AML-193 (cell line): ENCODE measurements around the gene LRRC17.
"Not testable (repeated sequence)": the region's sequence is repeated elsewhere in the genome, so short reads cannot be mapped to it uniquely, and the experiment has no call there.

Source experiments
- DNase-seq, 2 experiments: peaks; one replicate each; lab custom pipeline; 2025; lab: John Stamatoyannopoulos, UW

LRRC17 gene

DNA sequence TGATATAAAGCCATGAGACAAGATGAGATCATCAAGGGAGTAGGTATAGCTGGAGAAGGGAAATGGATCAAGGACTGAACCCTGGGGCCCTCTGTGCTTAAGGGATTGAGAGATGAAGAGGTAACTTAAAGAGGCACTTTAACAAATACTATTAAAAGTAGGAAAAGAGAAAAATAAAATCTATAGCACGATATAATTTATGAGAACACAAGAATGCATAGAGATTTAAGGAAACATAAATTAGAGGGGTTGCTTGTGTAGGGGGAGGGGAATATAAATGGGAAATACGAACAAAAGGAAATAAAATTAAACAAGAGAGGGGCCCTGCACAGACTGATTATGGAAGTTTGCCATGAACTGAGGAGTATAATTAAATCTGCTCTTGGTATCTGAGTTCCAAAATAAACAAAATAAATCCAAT lies 15.6 kb upstream of the LRRC17 start:
- DNase-seq = no peak

DNA sequence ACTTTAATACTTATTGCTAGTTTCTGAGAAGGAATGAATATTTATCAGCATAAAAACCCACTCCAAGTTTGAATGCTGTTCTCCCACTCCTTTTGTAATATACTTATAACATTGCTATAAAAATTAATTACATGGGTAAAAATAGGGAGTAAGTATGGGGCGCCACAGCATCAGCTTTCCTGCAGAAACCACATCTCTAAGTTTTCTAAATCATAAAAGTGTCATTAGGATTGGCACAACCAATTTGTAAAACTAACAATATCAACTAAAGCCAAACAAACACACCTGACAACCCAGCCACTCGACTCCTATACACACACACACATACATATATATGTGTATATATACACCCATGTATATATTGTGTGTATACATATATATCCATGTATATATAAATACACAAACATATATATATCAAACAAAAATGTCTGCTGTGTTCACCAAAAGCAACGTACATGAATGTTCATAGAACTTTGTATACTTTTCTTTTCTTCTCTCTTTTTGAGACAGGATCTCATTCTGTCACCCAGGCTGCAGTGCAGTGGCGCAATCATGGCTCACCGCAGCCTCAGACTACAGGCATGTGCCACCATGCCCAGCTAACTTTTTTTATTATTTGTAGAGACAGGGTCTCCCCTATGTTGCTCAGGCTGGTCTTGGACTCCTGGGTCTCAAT lies 14.8 kb upstream of the LRRC17 start:
- peak; percentile 88 to 94 for DNase-seq

DNA sequence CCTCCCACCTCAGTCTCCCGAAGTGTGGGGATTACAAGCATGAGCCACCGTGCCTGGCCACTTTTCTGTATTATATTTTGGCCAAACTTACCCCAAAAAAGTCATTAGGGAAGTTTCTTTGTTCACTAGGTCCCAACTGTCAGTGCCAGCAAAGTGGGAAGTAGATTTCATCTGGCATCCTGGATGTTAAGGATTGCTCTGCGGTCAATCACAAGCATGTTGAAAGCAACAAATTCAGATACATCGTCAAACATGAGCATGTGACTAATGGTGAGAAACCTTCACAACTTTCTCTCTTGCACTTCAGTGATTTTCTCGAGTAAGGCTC lies 14.3 kb upstream of the LRRC17 start:
- peak; percentile 88 to 94 for DNase-seq

DNA sequence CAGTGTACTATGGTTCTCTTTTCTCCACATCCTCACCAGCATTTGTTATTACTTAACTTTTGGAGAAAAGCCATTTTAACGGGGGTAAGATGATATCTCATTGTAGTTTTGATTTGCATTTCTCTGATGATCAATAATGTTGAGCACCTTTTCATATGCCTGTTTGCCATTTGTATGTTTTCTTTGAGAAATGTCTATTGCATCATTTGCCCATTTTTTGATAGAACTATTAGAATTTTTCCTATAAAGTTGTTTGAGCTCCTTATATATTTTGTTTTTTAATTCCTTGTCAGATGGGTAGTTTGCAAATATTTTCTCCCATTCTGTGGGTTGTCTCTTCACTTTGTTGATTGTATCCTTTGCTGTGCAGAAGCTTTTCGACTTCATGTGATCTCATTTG lies 10.7 kb upstream of the LRRC17 start:
- not testable (repeated sequence) for DNase-seq

DNA sequence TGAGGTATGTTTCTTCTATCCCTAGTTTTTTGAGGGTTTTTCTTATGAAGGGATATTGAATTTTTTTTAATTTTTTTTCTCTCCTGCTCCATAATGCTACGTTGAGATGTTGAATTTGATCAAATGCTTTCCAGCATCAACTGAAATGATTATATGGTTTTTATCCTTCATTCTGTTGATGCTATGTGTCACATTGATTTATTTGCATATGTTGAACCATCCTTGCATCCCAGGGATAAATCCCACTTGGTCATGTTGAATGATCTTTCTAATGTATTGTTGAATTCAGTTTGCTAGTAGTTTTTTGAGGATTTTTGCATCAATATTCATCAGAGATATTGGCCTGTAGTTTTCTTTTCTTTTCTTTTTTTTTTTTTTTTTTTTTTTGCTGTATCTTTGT lies 9.2 kb upstream of the LRRC17 start:
- DNase-seq = not testable (repeated sequence)

DNA sequence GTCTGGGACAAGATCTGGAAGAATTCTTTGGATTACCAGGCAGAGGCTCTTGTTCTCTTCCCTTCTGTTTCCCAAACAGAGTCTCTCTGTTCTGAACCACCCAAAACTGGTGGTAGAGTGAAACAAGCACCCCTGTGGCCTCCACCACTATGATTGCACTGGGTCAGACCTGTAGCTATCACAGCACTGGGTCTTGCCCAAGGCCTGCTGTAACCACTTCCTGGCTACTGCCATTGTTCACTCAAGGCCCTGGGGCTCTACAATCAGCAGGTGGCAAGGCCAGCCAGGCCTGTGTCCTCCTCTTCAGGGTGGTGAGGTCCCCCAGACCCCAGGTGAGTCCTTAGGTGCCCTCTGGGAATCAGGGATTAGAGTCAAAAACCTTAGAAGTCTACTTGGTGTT lies 4.1 kb upstream of the LRRC17 start:
- peak; percentile 58 to 65 for DNase-seq

GRCh38 chr7:102913826-102914225 lies 1.0 kb downstream of the LRRC17 start:
- no peak for DNase-seq

DNA sequence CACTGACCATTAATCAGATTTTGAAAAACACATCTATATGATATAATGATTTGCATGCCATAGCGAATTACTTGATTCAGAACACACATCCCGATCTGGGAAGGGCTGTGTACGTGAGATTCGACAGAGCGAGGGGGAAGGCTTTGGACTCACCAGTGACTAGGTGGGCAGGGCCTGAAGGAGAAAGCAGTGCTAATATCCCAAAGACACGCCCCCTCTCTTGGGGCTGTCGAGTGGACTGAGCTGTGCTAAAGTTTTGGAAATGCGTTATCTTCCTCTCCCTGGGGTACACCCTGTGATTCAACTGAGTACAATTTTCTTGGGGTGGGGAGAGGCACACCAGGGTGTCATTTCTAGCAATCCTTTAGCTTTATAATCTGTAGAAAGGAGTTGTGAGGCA lies 1.8 kb downstream of the LRRC17 start:
- DNase-seq = no peak

DNA sequence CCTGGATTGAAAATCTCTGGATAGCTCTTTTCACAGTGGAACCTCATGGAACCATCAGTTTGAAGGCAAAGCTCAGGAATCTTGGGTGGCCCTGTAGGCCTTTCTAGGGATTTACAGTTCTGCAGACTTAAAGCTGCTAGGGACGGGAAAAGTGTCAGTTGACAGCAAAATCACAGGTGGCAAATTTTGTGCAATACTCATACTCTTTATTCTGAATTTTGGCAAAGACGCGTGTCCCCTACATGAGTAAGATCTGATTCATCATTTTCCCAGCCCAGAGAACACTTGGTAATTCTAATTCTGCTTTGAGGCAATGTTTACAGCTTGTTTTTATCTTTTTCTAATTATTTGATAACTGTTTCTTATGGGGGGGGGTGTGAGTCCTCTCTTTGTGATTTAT lies 3.6 kb downstream of the LRRC17 start:
- DNase-seq = no peak

DNA sequence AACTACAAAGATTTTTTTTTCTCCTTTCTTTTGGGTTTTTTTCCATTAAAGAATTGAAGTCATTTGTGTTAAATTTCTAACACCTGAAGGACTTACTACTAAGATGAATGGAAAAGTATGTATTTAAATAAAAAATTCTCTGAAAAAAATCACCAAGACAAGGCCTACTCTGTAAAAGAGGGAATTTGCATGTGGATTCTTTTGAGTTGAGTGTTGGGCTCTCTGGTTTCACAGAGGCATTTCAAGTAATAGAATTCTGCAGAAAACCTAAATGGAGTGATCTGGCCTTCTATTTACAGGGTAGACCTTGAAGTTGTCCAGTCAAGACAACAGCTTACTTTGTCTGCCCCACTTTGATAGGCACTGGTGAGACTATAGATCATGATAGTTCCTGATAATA lies 4.1 kb downstream of the LRRC17 start:
- no peak for DNase-seq

DNA sequence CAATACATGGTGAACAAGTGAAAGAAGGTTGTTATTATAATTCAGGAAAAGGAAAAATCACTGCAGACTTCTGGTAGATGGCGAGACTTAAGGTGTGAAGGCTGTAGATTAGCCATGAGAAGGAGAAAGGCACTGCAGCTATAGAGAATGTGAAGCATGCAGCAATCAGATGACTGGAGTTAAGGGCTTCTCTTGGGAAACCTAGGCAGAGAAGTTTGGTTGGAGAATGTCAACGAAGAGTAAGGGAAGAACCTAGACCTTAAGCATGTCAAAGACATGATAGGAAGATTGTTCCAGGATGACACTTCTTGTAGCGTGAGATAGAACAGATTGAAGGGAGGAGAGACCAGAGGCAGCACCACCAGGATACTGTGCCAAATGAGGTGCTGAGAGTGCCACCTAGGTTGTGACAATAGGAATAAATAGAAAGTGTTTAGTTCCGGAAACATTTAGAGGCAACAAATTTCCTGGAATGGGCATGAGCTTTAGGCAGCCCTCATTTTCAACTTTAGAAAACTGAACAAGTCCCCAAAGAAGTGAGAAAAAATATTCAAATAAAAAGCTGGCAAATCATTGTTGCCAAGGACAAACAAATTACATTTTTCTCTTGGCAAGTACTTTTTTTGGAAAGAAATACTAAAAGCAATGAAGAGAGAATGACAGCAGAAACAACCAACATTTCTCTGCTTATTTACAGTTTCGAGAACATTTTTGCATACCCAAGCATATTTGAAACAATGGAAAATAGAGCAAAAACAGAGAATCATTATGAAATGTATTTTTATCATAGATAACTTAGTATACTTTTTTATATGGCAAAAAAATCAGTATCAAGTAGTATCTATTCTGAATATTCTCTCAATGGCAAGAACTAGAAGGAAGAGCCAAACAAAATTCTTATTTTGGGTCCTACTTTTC lies 4.9 kb downstream of the LRRC17 start:
- no peak for DNase-seq

GRCh38 chr7:102918845-102919244 lies 6.0 kb downstream of the LRRC17 start:
- no peak for DNase-seq

DNA sequence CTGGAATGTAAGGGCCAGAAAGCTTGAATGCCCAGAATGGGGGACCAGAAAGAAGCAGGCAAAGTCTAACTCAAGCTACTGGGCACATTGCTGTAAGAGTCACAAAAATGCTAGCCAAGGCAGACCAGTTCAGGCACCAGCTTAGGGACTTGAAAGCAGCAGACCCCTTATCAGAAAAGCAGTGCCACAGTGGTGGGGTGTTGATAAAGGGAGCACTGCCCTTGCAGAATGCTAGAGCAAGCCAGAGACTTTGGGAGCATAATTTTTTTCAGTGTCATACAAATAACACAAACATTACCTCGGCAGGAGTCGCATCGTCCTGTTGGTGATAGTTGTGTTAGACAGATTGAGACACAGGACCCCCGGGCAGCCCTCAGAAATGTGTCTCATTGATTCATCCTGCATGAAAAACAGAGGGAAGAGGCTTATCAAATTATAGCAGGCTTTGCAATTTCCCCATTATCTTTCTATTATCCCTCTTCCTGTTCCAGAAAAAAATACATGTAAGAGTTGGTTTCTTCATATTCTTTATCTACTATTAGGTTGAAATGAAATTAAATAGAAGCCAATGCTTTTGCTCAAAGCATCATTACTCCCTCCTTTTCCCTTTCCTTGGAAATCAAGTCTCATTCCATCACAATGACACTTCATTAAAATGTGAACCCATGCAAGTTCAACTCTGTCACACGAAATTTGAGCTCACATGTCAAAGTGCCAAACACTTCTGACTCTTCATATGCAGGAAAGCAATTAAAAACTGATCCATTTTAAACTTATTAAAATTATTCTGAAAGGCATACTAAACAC lies 13.4 kb downstream of the LRRC17 start:
- no peak for DNase-seq

DNA sequence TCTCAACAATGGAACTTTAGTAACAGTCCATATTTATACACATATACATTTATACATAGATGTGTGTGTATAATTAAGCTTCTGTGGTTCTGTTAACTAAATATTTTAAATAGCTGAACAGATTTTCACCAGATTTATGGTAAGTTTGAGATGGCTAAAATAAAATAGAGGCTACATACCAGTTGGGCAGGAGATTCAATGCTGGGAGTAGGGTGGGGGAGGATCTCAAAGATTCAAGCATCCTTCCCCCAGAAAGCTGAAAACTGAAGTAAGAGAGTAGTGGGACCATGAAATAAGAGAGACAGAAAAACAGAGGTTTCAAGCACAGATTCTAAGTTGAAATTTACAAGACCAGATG lies 14.0 kb downstream of the LRRC17 start:
- DNase-seq = no peak

- DNase-seq = no peak
Observed at GRCh38 chr7:102927312-102927933, 14.6 kb downstream of the LRRC17 start.

DNA sequence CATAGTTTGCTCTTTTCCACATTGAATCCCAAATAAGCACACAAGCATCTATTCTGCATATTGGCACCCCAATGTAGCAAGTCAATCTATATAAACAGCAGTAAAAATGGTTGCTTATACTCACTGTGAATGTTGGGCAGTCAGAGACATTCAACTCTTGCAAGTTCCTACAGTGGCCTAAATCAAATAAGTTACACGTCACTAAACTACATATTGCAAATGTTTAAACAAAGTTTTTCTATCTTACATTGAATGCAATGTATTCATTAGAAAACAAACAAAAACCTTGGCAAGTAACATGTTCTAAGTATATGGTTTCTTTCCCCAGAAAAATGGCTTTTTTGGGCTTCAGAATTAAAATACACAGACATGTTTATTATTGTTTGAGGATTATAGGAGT lies 19.0 kb downstream of the LRRC17 start:
- no peak for DNase-seq

DNA sequence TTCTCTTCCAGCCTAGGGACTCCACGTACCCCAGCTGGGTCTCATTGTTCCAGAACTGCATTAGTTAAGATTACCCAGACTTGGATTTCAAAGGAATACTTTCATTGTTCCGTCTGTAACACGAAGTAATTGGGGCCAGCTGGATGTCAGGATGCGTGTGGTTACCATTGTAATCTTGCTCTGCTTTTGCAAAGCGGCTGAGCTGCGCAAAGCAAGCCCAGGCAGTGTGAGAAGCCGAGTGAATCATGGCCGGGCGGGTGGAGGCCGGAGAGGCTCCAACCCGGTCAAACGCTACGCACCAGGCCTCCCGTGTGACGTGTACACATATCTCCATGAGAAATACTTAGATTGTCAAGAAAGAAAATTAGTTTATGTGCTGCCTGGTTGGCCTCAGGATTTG lies 21.0 kb downstream of the LRRC17 start:
- no peak for DNase-seq

GRCh38 chr7:102934239-102934638 lies 21.4 kb downstream of the LRRC17 start:
- DNase-seq = no peak

- no peak for DNase-seq
Observed at GRCh38 chr7:102934701-102935100, 21.9 kb downstream of the LRRC17 start.

DNA sequence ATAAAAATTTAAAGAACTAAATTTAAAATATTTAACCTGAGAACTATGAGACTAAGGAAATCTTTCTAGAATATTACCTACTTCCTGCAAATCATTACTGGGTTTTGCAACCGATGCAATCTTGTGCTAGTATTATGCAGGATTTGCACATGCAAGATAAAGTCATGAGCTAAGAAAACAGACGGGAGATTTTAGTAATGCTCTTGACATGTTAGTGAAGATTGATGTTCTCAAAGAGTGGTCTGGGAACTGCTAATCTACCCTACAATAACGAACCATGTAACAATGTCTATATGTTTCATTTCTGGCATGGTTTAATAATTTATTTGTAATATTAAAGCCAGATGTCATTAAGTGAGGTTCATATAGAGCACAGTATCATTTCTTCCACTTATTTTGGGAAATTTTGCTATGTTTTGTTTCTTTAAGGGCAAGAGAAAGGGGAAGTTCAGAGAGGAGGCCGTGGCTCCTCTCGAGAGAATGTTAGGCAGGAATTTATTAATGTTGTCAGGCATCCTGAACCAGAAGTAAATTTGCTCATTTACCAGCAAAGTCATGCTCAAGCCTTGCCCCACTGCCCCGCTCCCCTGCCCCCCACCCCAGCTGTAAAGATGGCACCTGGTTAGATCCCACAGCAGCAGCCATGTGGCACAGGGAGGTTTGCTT lies 22.8 kb downstream of the LRRC17 start:
- DNase-seq = peak in 1 of 2 experiments; percentile 5

DNA sequence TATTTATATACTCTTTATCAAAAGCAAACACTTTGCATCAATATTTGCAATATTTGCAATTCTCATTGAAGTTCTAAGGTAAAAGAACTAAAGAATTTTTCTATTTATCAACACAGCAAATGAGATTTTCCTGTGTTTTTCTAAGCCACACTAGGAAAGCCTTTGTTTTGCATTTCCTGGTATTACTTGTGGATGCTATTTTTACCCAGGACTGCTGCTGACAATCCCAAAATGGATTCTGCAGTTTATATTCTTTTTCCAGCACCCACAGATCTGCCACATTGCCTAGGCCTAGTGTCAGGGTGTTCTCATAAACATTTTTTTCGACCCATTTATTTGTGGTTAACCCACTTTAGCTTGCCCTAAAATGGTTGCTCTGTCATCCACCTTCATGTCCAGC lies 25.9 kb downstream of the LRRC17 start:
- DNase-seq = no peak
